ENCODE data around the gene KLF8. TPM values are rescaled to one million over a fixed set of nuclear protein-coding genes. Genes with fewer than 3 reads are reported as not detected.

KLF8 gene
- total RNA-seq, 1 experiment from 2014 or later, result 1.2 TPM

DNA sequence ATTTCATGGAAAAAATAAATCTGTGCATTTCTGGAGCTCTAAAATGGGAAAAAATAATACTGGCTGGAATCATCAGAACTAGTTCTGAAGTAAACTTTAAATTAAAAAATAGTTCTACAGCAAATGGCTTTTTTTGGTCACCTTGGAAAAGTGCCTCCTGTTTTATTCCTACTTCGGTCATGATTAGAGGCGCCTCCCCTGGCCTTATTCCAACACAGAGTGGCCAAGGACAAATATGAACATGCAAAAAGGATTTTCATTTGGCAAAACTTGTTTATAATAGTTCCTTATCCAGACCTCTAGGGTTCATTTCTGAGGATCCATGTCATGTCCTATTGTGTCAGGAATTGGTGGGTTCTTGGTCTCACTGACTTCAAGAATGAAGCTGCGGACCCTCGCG is 11.1 kb upstream of the KLF8 start:
- H3K27ac ChIP-seq (ENCODE audit: low read depth, low read length), result no peak overlapping the region
- RAD21 ChIA-PET (ENCODE audit: low non-redundant PET in 1 of 2, low total read pairs in 2 of 2, uncharacterized antibody in 2 of 2, unreplicated experiment in 2 of 2), result no interaction called here
- TF ChIP-seq ZNF274 (IDR thresholded peaks at IDR 0.05; ENCODE audit: low read depth, low read length) (no peak), FOSL1 (IDR thresholded peaks at IDR 0.05; ENCODE audit: low read depth) (no peak), ZFX (IDR thresholded peaks at IDR 0.05) (no peak), POLR2AphosphoS5 (IDR thresholded peaks at IDR 0.05; ENCODE audit: low read depth, low read length) (no peak), TCF7L2 (IDR thresholded peaks at IDR 0.05; ENCODE audit: borderline replicate concordance, extremely low read depth, insufficient read depth, insufficient read length) (no peak), YY1 (IDR thresholded peaks at IDR 0.05; ENCODE audit: extremely low read depth, insufficient replicate concordance, low read depth, low read length) (no peak), SRF (IDR thresholded peaks at IDR 0.05; ENCODE audit: low read depth) (no peak), ELF1 (IDR thresholded peaks at IDR 0.05; ENCODE audit: borderline replicate concordance, low read depth) (no peak), CEBPB (IDR thresholded peaks at IDR 0.05; ENCODE audit: low read depth) (no peak), POLR2A (IDR thresholded peaks at IDR 0.05; ENCODE audit: borderline replicate concordance, extremely low read depth, insufficient read depth, insufficient read length) (no peak), EZH2 (IDR thresholded peaks at IDR 0.05) (no peak)
- TF ChIP-seq, protein P1, sequence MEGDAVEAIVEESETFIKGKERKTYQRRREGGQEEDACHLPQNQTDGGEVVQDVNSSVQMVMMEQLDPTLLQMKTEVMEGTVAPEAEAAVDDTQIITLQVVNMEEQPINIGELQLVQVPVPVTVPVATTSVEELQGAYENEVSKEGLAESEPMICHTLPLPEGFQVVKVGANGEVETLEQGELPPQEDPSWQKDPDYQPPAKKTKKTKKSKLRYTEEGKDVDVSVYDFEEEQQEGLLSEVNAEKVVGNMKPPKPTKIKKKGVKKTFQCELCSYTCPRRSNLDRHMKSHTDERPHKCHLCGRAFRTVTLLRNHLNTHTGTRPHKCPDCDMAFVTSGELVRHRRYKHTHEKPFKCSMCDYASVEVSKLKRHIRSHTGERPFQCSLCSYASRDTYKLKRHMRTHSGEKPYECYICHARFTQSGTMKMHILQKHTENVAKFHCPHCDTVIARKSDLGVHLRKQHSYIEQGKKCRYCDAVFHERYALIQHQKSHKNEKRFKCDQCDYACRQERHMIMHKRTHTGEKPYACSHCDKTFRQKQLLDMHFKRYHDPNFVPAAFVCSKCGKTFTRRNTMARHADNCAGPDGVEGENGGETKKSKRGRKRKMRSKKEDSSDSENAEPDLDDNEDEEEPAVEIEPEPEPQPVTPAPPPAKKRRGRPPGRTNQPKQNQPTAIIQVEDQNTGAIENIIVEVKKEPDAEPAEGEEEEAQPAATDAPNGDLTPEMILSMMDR (IDR thresholded peaks at IDR 0.05 in 2 of 3, conservative IDR thresholded peaks at IDR 0.05 in 1 of 3; ENCODE audit: borderline replicate concordance in 1 of 3, insufficient read depth in 1 of 3, low read depth in 2 of 3, low read length in 2 of 3), result no peak
- TF ChIP-seq, protein P2, sequence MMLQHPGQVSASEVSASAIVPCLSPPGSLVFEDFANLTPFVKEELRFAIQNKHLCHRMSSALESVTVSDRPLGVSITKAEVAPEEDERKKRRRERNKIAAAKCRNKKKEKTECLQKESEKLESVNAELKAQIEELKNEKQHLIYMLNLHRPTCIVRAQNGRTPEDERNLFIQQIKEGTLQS (IDR thresholded peaks at IDR 0.05), result no peak
- POLR2A ChIA-PET, result no interaction called here
- no peaks in the 10 kb centered on the region for H3K9me2 ChIP-seq (ENCODE audit: insufficient read depth)
- H3K9ac ChIP-seq (ENCODE audit: low read length), result no peak overlapping the region
- no peaks in the 10 kb centered on the region for H3K27me3 ChIP-seq (ENCODE audit: insufficient read depth, low read length)
- H3K9me3 ChIP-seq (ENCODE audit: control insufficient read depth in 1 of 2, insufficient read depth in 1 of 2, low read depth in 1 of 2, low read length in 2 of 2), result no peaks in the 10 kb centered on the region
- H3K4me2 ChIP-seq (ENCODE audit: low read length), result no peak overlapping the region
- no peak for ATAC-seq
- H3K4me1 ChIP-seq (ENCODE audit: control insufficient read depth in 1 of 2, insufficient read depth in 2 of 2, low read length in 2 of 2), result no peaks in the 10 kb centered on the region
- no TSS peak for BruUV-seq (replicated peaks)
- H3K4me3 ChIP-seq (replicated peaks in 1 of 2; ENCODE audit: low read depth in 1 of 2, low read length in 2 of 2), result no peak overlapping the region
- no peaks in the 10 kb centered on the region for H3K79me2 ChIP-seq (ENCODE audit: insufficient read depth, low read length)
- DNase-seq (ENCODE audit: low read depth, low spot score), result no peak
- H2AFZ ChIP-seq (ENCODE audit: low read depth, low read length, poor library complexity, severe bottlenecking), result no peak overlapping the region
- no peaks in the 10 kb centered on the region for H4K20me1 ChIP-seq (ENCODE audit: insufficient read depth)
- H3K36me3 ChIP-seq (ENCODE audit: control insufficient read depth in 1 of 2, insufficient read depth in 2 of 2, low read length in 2 of 2), result no peaks in the 10 kb centered on the region
- CTCF ChIA-PET, result no interaction called here
- intact Hi-C loops (cut with micrococcal nuclease), result no loop called here

Data from HCT116 (cell line).